ENCODE measurements around the gene KLRG1. TPM values are rescaled to one million over a fixed set of nuclear protein-coding genes. Genes with fewer than 3 reads are reported as not detected.
A peak's percentile ranks its signal among the peaks of the same experiment; 100 is the strongest.

KLRG1 gene
- total RNA-seq, 3 donors from 2014 or later (not counting 1 experiment from before 2014, with no cell fraction given), result 76.3 to 165 (median 86.2) TPM

DNA sequence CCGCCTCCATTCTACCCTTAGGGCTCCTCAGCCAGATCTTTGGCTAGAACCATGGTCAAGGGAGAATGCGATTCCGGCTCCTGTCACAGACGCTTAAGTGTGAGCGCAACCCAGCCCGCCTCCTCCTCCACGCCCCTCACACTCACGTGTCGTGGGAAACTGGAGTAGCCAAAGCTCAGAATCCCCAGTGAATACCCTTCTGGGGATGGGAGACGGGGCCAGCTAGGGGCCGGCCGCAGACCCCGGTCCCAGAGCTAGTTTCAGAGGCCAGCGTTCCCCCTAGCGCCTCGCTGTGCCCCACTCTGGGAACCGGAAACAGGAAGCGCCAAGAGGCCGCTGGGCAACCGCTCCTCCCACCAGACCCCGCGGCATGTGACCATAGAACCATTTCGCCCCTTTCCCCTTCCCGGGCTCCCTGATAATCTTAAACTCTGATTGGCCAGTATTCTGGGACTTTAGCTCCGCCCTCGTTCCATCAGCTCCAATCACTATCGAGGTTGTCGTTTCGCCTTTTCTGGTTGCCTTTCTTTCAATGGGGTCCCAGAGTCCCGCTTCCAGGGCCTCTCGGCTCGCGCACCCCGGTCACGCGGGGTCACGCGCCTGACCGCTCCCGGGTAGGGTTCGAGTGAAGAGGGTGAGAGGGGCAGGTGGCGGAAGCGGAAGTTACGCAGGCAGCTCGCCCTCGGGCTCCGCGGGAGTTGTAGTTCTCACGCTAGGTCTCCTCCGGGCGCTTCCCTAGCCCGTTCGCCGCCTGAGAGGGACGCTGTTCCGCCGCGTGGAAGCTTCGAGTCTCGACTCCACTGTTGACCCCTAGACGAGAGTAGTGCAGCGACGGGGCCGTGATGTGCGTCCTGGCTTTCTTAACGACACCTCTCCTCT, 39.8 kb upstream of the KLRG1 start, which contains the start of gene M6PR:
TSS of gene M6PR (minus strand) at position 304 of the 879 bp plus-strand sequence. CDS start 3,241 bp downstream, outside the sequence.
- TF ChIP-seq, protein P1, sequence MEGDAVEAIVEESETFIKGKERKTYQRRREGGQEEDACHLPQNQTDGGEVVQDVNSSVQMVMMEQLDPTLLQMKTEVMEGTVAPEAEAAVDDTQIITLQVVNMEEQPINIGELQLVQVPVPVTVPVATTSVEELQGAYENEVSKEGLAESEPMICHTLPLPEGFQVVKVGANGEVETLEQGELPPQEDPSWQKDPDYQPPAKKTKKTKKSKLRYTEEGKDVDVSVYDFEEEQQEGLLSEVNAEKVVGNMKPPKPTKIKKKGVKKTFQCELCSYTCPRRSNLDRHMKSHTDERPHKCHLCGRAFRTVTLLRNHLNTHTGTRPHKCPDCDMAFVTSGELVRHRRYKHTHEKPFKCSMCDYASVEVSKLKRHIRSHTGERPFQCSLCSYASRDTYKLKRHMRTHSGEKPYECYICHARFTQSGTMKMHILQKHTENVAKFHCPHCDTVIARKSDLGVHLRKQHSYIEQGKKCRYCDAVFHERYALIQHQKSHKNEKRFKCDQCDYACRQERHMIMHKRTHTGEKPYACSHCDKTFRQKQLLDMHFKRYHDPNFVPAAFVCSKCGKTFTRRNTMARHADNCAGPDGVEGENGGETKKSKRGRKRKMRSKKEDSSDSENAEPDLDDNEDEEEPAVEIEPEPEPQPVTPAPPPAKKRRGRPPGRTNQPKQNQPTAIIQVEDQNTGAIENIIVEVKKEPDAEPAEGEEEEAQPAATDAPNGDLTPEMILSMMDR (IDR thresholded peaks at IDR 0.05), result peak; percentile 32
- peaks cover 44% of the 10 kb centered on the region for H3K4me1 ChIP-seq (ENCODE audit: control insufficient read depth, insufficient read depth, low read length)
- under 1% methylated on average over 66 of the region's 66 CpGs for WGBS (ENCODE audit: insufficient coverage)

DNA sequence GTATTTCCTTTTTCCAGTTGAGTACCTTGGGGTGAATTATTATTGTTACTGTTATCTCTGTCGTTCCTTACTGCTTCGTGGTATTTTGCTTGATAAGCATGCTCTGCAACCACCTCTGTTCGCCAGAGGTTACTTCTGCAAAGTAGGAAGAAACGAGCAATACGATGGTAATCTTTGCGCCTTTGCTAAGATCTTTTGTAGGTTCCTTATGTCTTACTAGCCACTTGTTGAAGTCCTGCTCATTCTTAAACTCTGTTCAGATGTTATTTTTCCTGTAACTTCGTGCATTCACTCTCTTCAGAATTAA, 39.2 kb upstream of the KLRG1 start:
- H3K4me1 Mint-ChIP-seq, result peaks cover 75 to 83% of the 10 kb centered on the region in 2 donors
- under 1% methylated on average over 7 of the region's 7 CpGs for WGBS (ENCODE audit: insufficient coverage)

More for the DNA sequence above, 39.8 kb upstream of the KLRG1 start, which contains the start of gene M6PR:
- peak within 1 kb of the TSS; percentile 90 for H3K4me3 Mint-ChIP-seq
- H3K4me1 Mint-ChIP-seq, result peaks cover 75 to 88% of the 10 kb centered on the region in 2 donors
- Histone ChIP-seq H3K36me3 (ENCODE audit: control insufficient read depth, insufficient read depth, low read length) (peaks cover 14% of the 10 kb centered on the region), H3K27ac (ENCODE audit: low read length) (peak within 1 kb of the TSS; percentile 99), H3K4me3 (ENCODE audit: low read length) (peak within 1 kb of the TSS; percentile 89), H3K9me3 (ENCODE audit: control insufficient read depth, insufficient read depth, low read length) (no peaks in the 10 kb centered on the region), H3K27me3 (ENCODE audit: control insufficient read depth, insufficient read depth, low read length) (no peaks in the 10 kb centered on the region)
- peak; percentile 82 to 95 for DNase-seq
- intact Hi-C loops (cut with micrococcal nuclease), result loop anchor here (2.0 to 5.0 kb wide), 2 partner anchors 37 to 39 kb away; partner anchors contain the start of genes KLRG1 and PHC1
- no peaks in the 10 kb centered on the region for H3K36me3 Mint-ChIP-seq
- peak; percentile 70 to 81 (median 79) for ATAC-seq
- no peaks in the 10 kb centered on the region for H3K27me3 Mint-ChIP-seq (ENCODE audit: low read depth in 2 of 2)
- peak within 1 kb of the TSS; percentile 95 to 98 for H3K27ac Mint-ChIP-seq
- H3K9me3 Mint-ChIP-seq, result peaks cover 0 to 3% of the 10 kb centered on the region in 2 donors

DNA sequence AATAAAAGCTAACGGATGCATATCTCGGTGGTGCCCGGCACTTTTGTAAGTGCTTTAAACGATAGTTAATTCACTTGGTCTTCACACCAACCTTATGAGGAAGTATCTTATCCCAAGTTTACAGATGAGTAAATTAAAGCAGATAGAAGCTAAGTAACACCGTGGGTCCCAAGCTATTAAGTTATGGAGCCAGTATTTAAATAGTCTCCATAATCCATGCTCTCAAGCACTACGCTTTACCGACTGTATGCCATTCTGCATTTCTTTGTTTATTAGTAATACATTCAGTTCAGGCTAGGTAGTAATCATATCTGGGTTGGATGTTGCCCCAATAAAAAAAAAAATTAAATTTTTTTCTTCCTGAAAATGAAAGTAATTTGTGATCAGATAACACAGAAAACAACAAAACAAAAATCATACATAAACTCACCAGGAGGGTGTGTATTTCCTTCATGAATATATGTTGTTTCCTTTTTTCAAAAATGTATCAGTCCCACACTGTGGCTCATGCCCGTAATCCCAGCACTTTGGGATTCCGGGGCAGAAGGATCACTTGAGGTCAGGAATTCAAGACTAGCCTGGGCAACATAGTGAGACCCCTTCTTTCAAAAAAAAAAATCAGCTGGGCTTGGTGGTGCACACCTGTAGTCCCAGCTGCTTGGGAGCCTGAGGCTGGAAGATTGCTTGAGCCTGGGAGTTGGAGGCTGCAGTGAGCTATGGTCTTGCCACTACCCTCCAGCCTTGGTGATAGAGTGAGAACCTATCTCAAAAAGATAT, 38.5 kb upstream of the KLRG1 start:
- Histone ChIP-seq H3K36me3 (ENCODE audit: control insufficient read depth, insufficient read depth, low read length) (peaks cover 3% of the 10 kb centered on the region), H3K4me1 (ENCODE audit: control insufficient read depth, insufficient read depth, low read length) (peaks cover 56% of the 10 kb centered on the region), H3K4me3 (ENCODE audit: low read length) (peak overlapping the region; percentile 89), H3K27me3 (ENCODE audit: control insufficient read depth, insufficient read depth, low read length) (no peaks in the 10 kb centered on the region), H3K9me3 (ENCODE audit: control insufficient read depth, insufficient read depth, low read length) (no peaks in the 10 kb centered on the region), H3K27ac (ENCODE audit: low read length) (peak overlapping the region; percentile 99)
- peaks cover 0 to 3% of the 10 kb centered on the region in 2 donors for H3K9me3 Mint-ChIP-seq
- peaks cover 75 to 79% of the 10 kb centered on the region in 2 donors for H3K4me1 Mint-ChIP-seq
- peak overlapping the region; percentile 90 for H3K4me3 Mint-ChIP-seq
- intact Hi-C loops (cut with micrococcal nuclease), result loop anchor here (1.0 to 5.0 kb wide), 4 partner anchors 38 to 88 kb away; partner anchors contain the start of genes KLRG1 and PHC1
- H3K36me3 Mint-ChIP-seq, result no peaks in the 10 kb centered on the region
- no peaks in the 10 kb centered on the region for H3K27me3 Mint-ChIP-seq (ENCODE audit: low read depth in 2 of 2)
- WGBS (ENCODE audit: insufficient coverage), result 3% methylated on average over 2 of the region's 9 CpGs
- TF ChIP-seq, protein P1 (IDR thresholded peaks at IDR 0.05), result peak; percentile 33
- peak overlapping the region; percentile 95 to 98 for H3K27ac Mint-ChIP-seq
- ATAC-seq (peak in 2 of 3 donors; percentile 24 to 34), DNase-seq (peak; percentile 25 to 71)

More for the DNA sequence above, 39.2 kb upstream of the KLRG1 start:
- intact Hi-C loops (cut with micrococcal nuclease), result loop anchor here (2.0 to 5.0 kb wide), 2 partner anchors 38 to 39 kb away; partner anchors contain the start of genes KLRG1 and PHC1
- peak overlapping the region; percentile 90 for H3K4me3 Mint-ChIP-seq
- peak overlapping the region; percentile 99 for H3K27ac ChIP-seq (ENCODE audit: low read length)
- peak in 1 of 3 donors; percentile 31 for ATAC-seq
- no peaks in the 10 kb centered on the region for H3K27me3 ChIP-seq (ENCODE audit: control insufficient read depth, insufficient read depth, low read length)
- H3K27ac Mint-ChIP-seq, result peak overlapping the region; percentile 95 to 98
- peaks cover 49% of the 10 kb centered on the region for H3K4me1 ChIP-seq (ENCODE audit: control insufficient read depth, insufficient read depth, low read length)
- no peaks in the 10 kb centered on the region for H3K9me3 ChIP-seq (ENCODE audit: control insufficient read depth, insufficient read depth, low read length)
- no peak for DNase-seq
- peaks cover 0 to 3% of the 10 kb centered on the region in 2 donors for H3K9me3 Mint-ChIP-seq
- H3K36me3 ChIP-seq (ENCODE audit: control insufficient read depth, insufficient read depth, low read length), result peaks cover 10% of the 10 kb centered on the region
- TF ChIP-seq, protein P1 (IDR thresholded peaks at IDR 0.05), result no peak
- no peaks in the 10 kb centered on the region for H3K36me3 Mint-ChIP-seq
- H3K4me3 ChIP-seq (ENCODE audit: low read length), result peak overlapping the region; percentile 89
- H3K27me3 Mint-ChIP-seq (ENCODE audit: low read depth in 2 of 2), result no peaks in the 10 kb centered on the region

Measured in natural killer cell (primary cell).